ENCODE results near the gene DLG3.

DNA sequence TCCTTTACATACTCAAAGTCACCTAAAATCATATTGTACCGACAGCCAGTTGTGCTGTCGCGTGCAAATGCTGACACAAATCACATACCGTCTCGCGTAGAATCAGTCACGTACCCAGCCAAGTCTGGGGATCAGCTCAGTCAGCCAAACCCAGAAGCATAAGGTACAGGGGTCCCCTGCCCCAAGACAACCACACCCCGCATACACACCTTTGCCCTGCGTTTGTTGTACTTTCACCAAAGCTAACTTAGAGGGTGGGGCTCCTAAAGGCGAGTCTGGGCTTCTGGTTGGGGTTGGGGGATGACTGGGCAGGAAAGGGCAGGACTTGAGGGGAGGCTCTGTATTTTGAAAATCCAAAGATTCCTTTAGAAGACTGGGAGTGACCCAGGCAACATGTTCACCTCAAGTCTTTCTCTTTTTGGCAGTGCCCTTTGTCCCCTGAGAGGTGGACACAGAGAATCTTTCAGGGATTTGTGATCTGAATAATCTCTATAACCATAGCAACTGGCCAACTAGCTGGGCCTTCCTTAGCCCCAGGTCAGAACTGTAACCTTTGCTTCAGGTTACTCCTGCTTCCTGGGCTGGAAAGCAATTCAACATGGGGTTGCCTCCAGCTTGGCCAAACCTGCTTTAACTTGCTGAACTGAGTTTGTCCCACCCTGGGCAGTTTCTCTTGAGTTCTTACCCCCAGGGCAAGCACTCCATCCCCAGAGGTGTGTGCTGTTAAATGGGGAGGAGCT, 20.5 kb upstream of the DLG3 start:
- TF ChIP-seq CTCF (IDR thresholded peaks at IDR 0.05) (no peak), EP300 (IDR thresholded peaks at IDR 0.05) (no peak)

Measured in esophagus muscularis mucosa (tissue), 3 donors.